ENCODE results near the gene LENG1. TPM values are rescaled to one million over a fixed set of nuclear protein-coding genes. Genes with fewer than 3 reads are reported as not detected.
A peak's percentile ranks its signal among the peaks of the same experiment; 100 is the strongest.

The LENG1 gene
- total and polyA plus RNA-seq, 9 of the 15 experiments (the other 6 are each of a cell fraction or from before 2014, with no cell fraction given): 0.30 to 10.5 (median 4.7) TPM

- TF ChIP-seq XRCC5 (IDR thresholded peaks at IDR 0.05; ENCODE audit: low read depth, low read length) (no peak; the same call in 1 of the 2 replicates), CCNT2 (IDR thresholded peaks at IDR 0.05; ENCODE audit: borderline replicate concordance, extremely low read depth, insufficient read length, low read depth, low read length) (peak; percentile 71), TCFL5 (CRISPR knock-in tag; conservative IDR thresholded peaks at IDR 0.05) (no peak), YY1 (IDR thresholded peaks at IDR 0.05; ENCODE audit: borderline replicate concordance in 1 of 3, control insufficient read depth in 1 of 3, extremely low read depth in 1 of 3, insufficient read depth in 3 of 3, insufficient read length in 1 of 3, insufficient replicate concordance in 2 of 3, low read depth in 1 of 3, low read length in 2 of 3) (peak in 2 of 3 experiments; percentile 75 to 82), SUPT5H (IDR thresholded peaks at IDR 0.05) (peak; percentile 86), ASH1L (IDR thresholded peaks at IDR 0.05; ENCODE audit: borderline replicate concordance, low read depth, partially characterized antibody) (peak; percentile 98), BMI1 (IDR thresholded peaks at IDR 0.05; ENCODE audit: low read length) (peak; percentile 99), KAT8 (IDR thresholded peaks at IDR 0.05; ENCODE audit: low read depth) (no peak), ZNF780A (CRISPR knock-in tag; IDR thresholded peaks at IDR 0.05) (no peak), CEBPB (tag; IDR thresholded peaks at IDR 0.05) (peak; percentile 51), SREBF2 (CRISPR knock-in tag; IDR thresholded peaks at IDR 0.05) (no peak), CBX3 (IDR thresholded peaks at IDR 0.05; ENCODE audit: borderline replicate concordance in 1 of 2, low read length in 2 of 2) (peak in 1 of 2 experiments; percentile 60; a peak in 1 of 3 replicates), ELF2 (CRISPR knock-in tag; IDR thresholded peaks at IDR 0.05) (peak; percentile 86), LCOR (CRISPR knock-in tag; IDR thresholded peaks at IDR 0.05) (peak; percentile 46; the same call in 1 of the 2 replicates), CTCF (IDR thresholded peaks at IDR 0.05 in 2 of 3, conservative IDR thresholded peaks at IDR 0.05 in 1 of 3; ENCODE audit: insufficient read depth in 2 of 3, low read depth in 1 of 3, low read length in 3 of 3) (peak; percentile 40 to 52 (median 45)), PHF20 (IDR thresholded peaks at IDR 0.05; ENCODE audit: partially characterized antibody) (peak; percentile 92), MCM7 (IDR thresholded peaks at IDR 0.05) (no peak), ZNF398 (CRISPR knock-in tag; IDR thresholded peaks at IDR 0.05) (no peak), CHAMP1 (IDR thresholded peaks at IDR 0.05) (no peak)
- TF ChIP-seq, protein P1, sequence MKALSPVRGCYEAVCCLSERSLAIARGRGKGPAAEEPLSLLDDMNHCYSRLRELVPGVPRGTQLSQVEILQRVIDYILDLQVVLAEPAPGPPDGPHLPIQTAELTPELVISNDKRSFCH (CRISPR knock-in tag; IDR thresholded peaks at IDR 0.05): no peak
- TF ChIP-seq, protein P1 (tag; IDR thresholded peaks at IDR 0.05): no peak; the same call in 1 of the 2 replicates
Measured at GRCh38 chr19:54159352-54160181, at the start of gene LENG1 (continued).

All from K562 (cell line).